Naive thymus-derived CD4-positive, alpha-beta T cell (primary cell): ENCODE data around the gene EPHX1. TPM values are rescaled to one million over a fixed set of nuclear protein-coding genes. Genes with fewer than 3 reads are reported as not detected.
"Not testable (repeated sequence)": the region's sequence is repeated elsewhere in the genome, so short reads cannot be mapped to it uniquely, and the experiment has no call there.

Experiments
- ATAC-seq: fragments of 150-1000 bp; cut with Tn5 transposase; 2 replicates; pipeline ENCODE4 v1.10.0; 2021; ENCODE audit warnings: mild to moderate bottlenecking, moderate library complexity
- CTCF ChIA-PET: fragments of 350-600 bp; sonication (Branson Sonifier 250); formaldehyde crosslinking; loops from one replicate; lab custom pipeline; 2021; ENCODE audit warnings: antibody characterized with exemption; lab: Charles Lee
- POLR2A ChIA-PET: fragments of 350-600 bp; sonication (Branson Sonifier 250); formaldehyde crosslinking; loops from one replicate; lab custom pipeline; 2021; ENCODE audit warnings: antibody characterized with exemption, inconsistent platforms; lab: Charles Lee
- DNase-seq, 9 donors: peaks; one replicate each; pipeline versions ENCODE4 v3.0.0 to v3.0.0-alpha.2; 2020 to 2022; ENCODE audit warnings: mixed read lengths in 1 of 9
- H3K27ac ChIP-seq: one replicate; pipeline ENCODE4 v1.7.0; 2013; ENCODE audit warnings: mild to moderate bottlenecking, low read depth, low read length, moderate library complexity
- H3K27me3 ChIP-seq, 2 donors: one replicate each; pipeline ENCODE4 v1.7.0; 2013; ENCODE audit warnings: low read length in 2 of 2, mild to moderate bottlenecking in 2 of 2, moderate library complexity in 2 of 2; ENCODE audit not compliant: control insufficient read depth in 2 of 2, insufficient read depth in 2 of 2
- H3K36me3 ChIP-seq, 3 experiments: 1 replicate in 2 of 3; 2 replicates in 1 of 3; pipeline ENCODE4 v1.7.0; 2013; ENCODE audit warnings: low read length in 3 of 3, mild to moderate bottlenecking in 3 of 3, moderate library complexity in 1 of 3; ENCODE audit not compliant: insufficient read depth in 3 of 3, control insufficient read depth in 2 of 3
- H3K4me1 ChIP-seq, 2 donors: one replicate each; pipeline ENCODE4 v1.7.0; 2013; ENCODE audit warnings: low read length in 2 of 2, mild to moderate bottlenecking in 2 of 2, moderate library complexity in 1 of 2; ENCODE audit not compliant: control insufficient read depth in 2 of 2, insufficient read depth in 2 of 2
- H3K4me3 ChIP-seq: 2 replicates; pipeline ENCODE4 v1.7.0; 2013; ENCODE audit warnings: mild to moderate bottlenecking, low read length
- H3K9me3 ChIP-seq, 3 experiments: 1 replicate in 2 of 3; 2 replicates in 1 of 3; pipeline ENCODE4 v1.7.0; 2013; ENCODE audit warnings: low read length in 3 of 3; ENCODE audit not compliant: control insufficient read depth in 2 of 3
- H3K27ac Mint-ChIP-seq, 9 donors: one replicate each; pipeline ENCODE4 v1.8.0; 2020 to 2022; ENCODE audit warnings: mixed read lengths in 9 of 9, mild to moderate bottlenecking in 8 of 9, moderate library complexity in 5 of 9, inconsistent platforms in 2 of 9
- H3K27me3 Mint-ChIP-seq, 5 donors: one replicate each; pipeline ENCODE4 v1.8.0; 2021 to 2022; ENCODE audit warnings: mixed read lengths in 5 of 5, mild to moderate bottlenecking in 1 of 5
- H3K36me3 Mint-ChIP-seq, 5 donors: one replicate each; pipeline ENCODE4 v1.8.0; 2020 to 2022; ENCODE audit warnings: mixed read lengths in 5 of 5, mild to moderate bottlenecking in 3 of 5, inconsistent platforms in 1 of 5
- H3K4me1 Mint-ChIP-seq, 7 donors: one replicate each; pipeline ENCODE4 v1.8.0; 2020 to 2022; ENCODE audit warnings: mixed read lengths in 7 of 7, mild to moderate bottlenecking in 3 of 7, inconsistent platforms in 1 of 7
- H3K4me3 Mint-ChIP-seq, 10 donors: one replicate each; pipeline ENCODE4 v1.8.0; 2020 to 2022; ENCODE audit warnings: mild to moderate bottlenecking in 10 of 10, mixed read lengths in 10 of 10, moderate library complexity in 6 of 10, inconsistent platforms in 2 of 10
- H3K9me3 Mint-ChIP-seq, 11 donors: one replicate each; pipeline ENCODE4 v1.8.0; 2020 to 2022; ENCODE audit warnings: mixed read lengths in 11 of 11, mild to moderate bottlenecking in 4 of 11, inconsistent platforms in 1 of 11, moderate library complexity in 1 of 11
- intact Hi-C, 2 donors: fragments of 100-400 bp; cut with micrococcal nuclease; formaldehyde crosslinking; loops; one replicate each; pipeline ENCODE4 v1.15.1; 2023
- polyA plus RNA-seq, 2 donors: library from polyadenylated mRNA; unstranded; fragments of 300-500 nt; fragmentation: Illumina TruSeq; gene quantifications; one replicate each; pipeline ENCODE4 v1.2.3, GENCODE V29; 2021
- total RNA-seq, 6 experiments: library from RNA in 5 of 6; stranded (reverse) in 5 of 6; gene quantifications; 1 replicate in 5 of 6; 2 replicates in 1 of 6; pipeline ENCODE4 v1.2.3 and lab custom pipeline; 2021 to 2026

The EPHX1 gene
- total and polyA plus RNA-seq, 7 experiments from 2014 or later, result 0.66 to 3.2 (median 2.0) TPM

DNA sequence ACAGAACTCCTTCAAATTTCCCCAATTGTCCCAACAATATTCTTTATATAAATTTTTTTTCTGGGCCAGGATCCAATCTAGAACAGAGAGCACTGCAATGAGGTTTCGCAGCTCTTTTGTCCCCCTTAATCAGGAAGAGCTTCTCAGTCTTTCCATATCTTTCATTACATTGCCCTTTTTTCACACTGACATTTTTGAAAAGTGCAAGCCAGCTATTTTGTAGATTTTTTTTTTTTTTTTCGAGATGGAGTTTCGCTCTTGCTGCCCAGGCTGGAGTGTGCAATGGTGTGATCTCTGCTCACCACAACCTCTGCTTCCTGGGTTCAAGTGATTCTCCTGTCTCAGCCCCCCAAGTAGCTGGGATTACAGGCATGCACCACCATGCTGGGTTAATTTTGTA is 3.2 kb upstream of the EPHX1 start:
- POLR2A ChIA-PET, result interaction anchor here (0.7 kb wide), 1 partner anchor 200 kb away, joined by 3 read pairs; no protein-coding TSS in a partner anchor
- intact Hi-C loops, ATAC-seq: not testable (repeated sequence)

DNA sequence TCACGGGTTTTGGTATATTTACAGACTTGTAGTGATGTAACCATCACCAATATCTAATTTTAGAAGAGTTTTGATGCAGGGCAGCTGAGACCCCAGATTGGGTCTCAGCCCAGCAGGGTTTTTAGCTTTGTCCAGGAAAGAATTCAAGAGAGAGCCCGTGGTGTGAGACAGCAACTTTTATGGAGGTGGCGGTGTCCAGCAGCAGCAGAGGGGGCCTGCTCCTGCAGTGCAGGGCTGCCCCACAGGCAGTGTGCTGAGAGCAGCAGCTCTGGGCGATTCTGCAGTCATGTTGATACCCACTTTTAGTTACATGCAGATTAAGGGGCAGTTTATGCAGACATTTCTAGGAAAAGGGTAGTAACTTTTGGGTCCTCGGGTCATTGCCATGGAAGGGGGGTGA is 1.8 kb upstream of the EPHX1 start:
- Mint-ChIP-seq H3K36me3 (peaks cover 0 to 4% (median 0%) of the 10 kb centered on the region in 5 donors), H3K4me3 (peak overlapping the region in 6 of 10 donors; percentile 1 to 86 (median 40)), H3K9me3 (no peaks in the 10 kb centered on the region), H3K4me1 (peaks cover 0 to 19% (median 8%) of the 10 kb centered on the region in 7 donors), H3K27ac (no peak overlapping the region), H3K27me3 (peaks cover 0 to 23% (median 0%) of the 10 kb centered on the region in 5 donors)
- H3K27me3 ChIP-seq, result no peaks in the 10 kb centered on the region
- H3K36me3 ChIP-seq, result no peaks in the 10 kb centered on the region
- H3K9me3 ChIP-seq, result no peaks in the 10 kb centered on the region
- intact Hi-C loops, result no loop called here
- CTCF ChIA-PET, result no interaction called here
- H3K27ac ChIP-seq, result no peak overlapping the region
- no peaks in the 10 kb centered on the region for H3K4me1 ChIP-seq
- no peak for ATAC-seq
- POLR2A ChIA-PET, result interaction anchor here (4.4 kb wide), 1 partner anchor 30 kb away, joined by 30 read pairs; the partner anchor contains the start of gene SRP9
- H3K4me3 ChIP-seq, result no peak overlapping the region
- DNase-seq, result no peak

More for the DNA sequence above, 3.2 kb upstream of the EPHX1 start:
- H3K9me3 Mint-ChIP-seq, DNase-seq, H3K9me3 ChIP-seq, H3K27ac ChIP-seq, H3K4me3 Mint-ChIP-seq, H3K27me3 ChIP-seq, H3K4me3 ChIP-seq, CTCF ChIA-PET, H3K36me3 ChIP-seq, H3K36me3 Mint-ChIP-seq, H3K4me1 ChIP-seq, H3K27ac Mint-ChIP-seq: not testable (repeated sequence)
- H3K27me3 Mint-ChIP-seq, result peaks cover 0 to 21% (median 0%) of the 10 kb centered on the region in 5 donors
- H3K4me1 Mint-ChIP-seq, result peaks cover 0 to 22% (median 8%) of the 10 kb centered on the region in 7 donors

GRCh38 chr1:225810579-225811538 is 935 bp downstream of the EPHX1 start:
- Histone ChIP-seq H3K27ac (peak overlapping the region; percentile 29), H3K4me3 (peak overlapping the region; percentile 39)
- intact Hi-C loops, result loop anchor here (1.0 to 10.0 kb wide), 4 partner anchors 34 to 337 kb away; partner anchors contain the start of gene SRP9 (in 2 of the 2)
- ATAC-seq, H3K36me3 ChIP-seq, H3K9me3 ChIP-seq, H3K36me3 Mint-ChIP-seq, DNase-seq, H3K4me1 ChIP-seq, H3K27me3 ChIP-seq, H3K9me3 Mint-ChIP-seq: not testable (repeated sequence)
- Mint-ChIP-seq H3K4me3 (peak overlapping the region; percentile 77 to 89 (median 84)), H3K4me1 (peaks cover 0 to 19% (median 8%) of the 10 kb centered on the region in 7 donors), H3K27ac (peak overlapping the region in 3 of 9 donors; percentile 29 to 54 (median 45)), H3K27me3 (peaks cover 0 to 23% (median 0%) of the 10 kb centered on the region in 5 donors)
- CTCF ChIA-PET, result interaction anchor here (1.0 kb wide), 1 partner anchor 33 kb away, joined by 3 read pairs; no protein-coding TSS in a partner anchor
- POLR2A ChIA-PET, result interaction anchor here (0.6 to 4.4 kb wide), 3 partner anchors 33 to 343 kb away, joined by 3 to 30 read pairs (median 3); partner anchors contain the start of gene SRP9

GRCh38 chr1:225811622-225812487 is 1.9 kb downstream of the EPHX1 start:
- peaks cover 0 to 23% (median 0%) of the 10 kb centered on the region in 5 donors for H3K27me3 Mint-ChIP-seq
- H3K9me3 Mint-ChIP-seq, result no peaks in the 10 kb centered on the region
- Histone ChIP-seq H3K4me3 (no peak overlapping the region), H3K27me3 (no peaks in the 10 kb centered on the region), H3K4me1 (no peaks in the 10 kb centered on the region), H3K36me3 (no peaks in the 10 kb centered on the region), H3K27ac (no peak overlapping the region), H3K9me3 (no peaks in the 10 kb centered on the region)
- peaks cover 0 to 19% (median 8%) of the 10 kb centered on the region in 7 donors for H3K4me1 Mint-ChIP-seq
- ChIA-PET CTCF (interaction anchor here (1.3 kb wide), 1 partner anchor 34 kb away, joined by 5 read pairs; the partner anchor contains the start of gene SRP9), POLR2A (interaction anchor here (0.9 to 4.4 kb wide), 2 partner anchors 34 to 344 kb away, joined by 3 to 30 read pairs; partner anchors contain the start of gene SRP9)
- ATAC-seq, result no peak
- H3K4me3 Mint-ChIP-seq, result peak overlapping the region in 3 of 10 donors; percentile 42 to 81 (median 81)
- intact Hi-C loops, result loop anchor here in 1 of 2 donors (10.0 kb wide), 1 partner anchor 257 kb away; no protein-coding TSS in a partner anchor
- no peak for DNase-seq
- H3K36me3 Mint-ChIP-seq, result no peaks in the 10 kb centered on the region
- H3K27ac Mint-ChIP-seq, result peak overlapping the region in 1 of 9 donors; percentile 3

GRCh38 chr1:225812488-225813213 is 2.7 kb downstream of the EPHX1 start:
- no peaks in the 10 kb centered on the region for H3K9me3 ChIP-seq
- H3K27ac ChIP-seq, result no peak overlapping the region
- Mint-ChIP-seq H3K4me1 (peaks cover 0 to 19% (median 8%) of the 10 kb centered on the region in 7 donors), H3K27me3 (peaks cover 0 to 23% (median 0%) of the 10 kb centered on the region in 5 donors), H3K27ac (peak overlapping the region in 1 of 9 donors; percentile 26), H3K36me3 (no peaks in the 10 kb centered on the region), H3K9me3 (no peaks in the 10 kb centered on the region), H3K4me3 (no peak overlapping the region)
- intact Hi-C loops, result loop anchor here in 1 of 2 donors (10.0 kb wide), 1 partner anchor 258 kb away; no protein-coding TSS in a partner anchor
- ATAC-seq (no peak), DNase-seq (no peak)
- no peaks in the 10 kb centered on the region for H3K27me3 ChIP-seq
- no peaks in the 10 kb centered on the region for H3K4me1 ChIP-seq
- ChIA-PET CTCF (interaction anchor here (1.0 to 1.3 kb wide), 2 partner anchors 35 to 99 kb away, joined by 5 read pairs; partner anchors contain the start of gene SRP9), POLR2A (interaction anchor here (4.4 kb wide), 1 partner anchor 35 kb away, joined by 30 read pairs; the partner anchor contains the start of gene SRP9)
- H3K36me3 ChIP-seq, result no peaks in the 10 kb centered on the region
- H3K4me3 ChIP-seq, result no peak overlapping the region
